Inferior parietal cortex (tissue), 1 donor: ENCODE data around the gene C19orf25.
"Not testable (repeated sequence)": the region's sequence is repeated elsewhere in the genome, so short reads cannot be mapped to it uniquely, and the experiment has no call there.

ENCODE experiments used
- DNase-seq: peaks from one replicate; pipeline ENCODE4 v3.0.0-alpha.2; 2016; ENCODE audit errors: extremely low spot score

C19orf25 gene

DNA sequence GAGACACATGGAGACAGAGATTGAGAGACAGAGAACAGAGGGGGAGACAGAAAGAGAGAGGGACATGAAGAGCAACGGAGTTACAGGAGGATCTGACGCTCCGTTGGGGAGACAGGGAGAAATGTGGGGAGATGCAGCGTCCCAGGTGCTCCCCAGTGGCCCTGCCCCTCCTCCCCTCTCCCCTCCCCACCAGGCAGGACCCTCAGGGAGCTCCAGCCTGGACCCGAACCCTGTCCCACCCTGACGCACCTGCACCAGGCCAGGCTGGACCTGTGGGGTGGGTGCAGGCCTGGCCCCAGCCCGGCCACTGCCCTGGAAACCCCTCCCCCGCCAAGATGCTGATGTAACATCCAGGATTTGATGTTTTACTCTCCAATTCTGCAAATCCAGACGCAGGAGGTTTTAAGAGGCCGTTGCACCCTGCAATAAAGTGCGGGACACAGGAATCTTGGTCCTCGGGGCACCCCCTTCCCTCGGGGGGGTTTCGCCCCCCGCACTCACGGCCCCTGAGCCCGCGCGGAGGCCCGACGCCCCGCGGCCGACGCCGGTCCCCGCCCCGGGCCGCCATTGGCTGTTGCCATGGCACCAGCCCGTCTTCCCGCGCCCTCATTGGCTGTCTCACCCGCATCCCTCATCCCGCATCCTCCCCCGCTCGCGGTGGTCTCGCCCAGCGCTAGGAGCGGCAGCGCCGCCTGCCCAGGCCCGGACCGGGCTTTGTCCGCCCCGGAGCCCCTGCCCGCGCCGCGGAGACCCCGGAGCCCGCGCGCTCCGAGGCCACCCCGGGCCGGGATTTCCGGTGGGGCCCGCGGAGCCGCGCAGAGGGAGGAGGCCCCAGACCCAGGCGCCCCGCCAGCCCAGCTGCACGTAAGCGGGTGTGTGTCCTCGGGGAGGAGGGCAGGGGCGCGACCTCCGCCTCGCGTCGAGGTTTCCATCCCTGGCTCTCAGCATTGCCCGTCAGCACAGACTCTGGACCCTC, 29.3 kb downstream of the C19orf25 start, which contains the start of gene APC2:
APC2 (plus strand) TSS at position 655 of the 976 bp plus-strand sequence. CDS start 2,881 bp downstream, outside the sequence.
- DNase-seq, result peak; percentile 85

DNA sequence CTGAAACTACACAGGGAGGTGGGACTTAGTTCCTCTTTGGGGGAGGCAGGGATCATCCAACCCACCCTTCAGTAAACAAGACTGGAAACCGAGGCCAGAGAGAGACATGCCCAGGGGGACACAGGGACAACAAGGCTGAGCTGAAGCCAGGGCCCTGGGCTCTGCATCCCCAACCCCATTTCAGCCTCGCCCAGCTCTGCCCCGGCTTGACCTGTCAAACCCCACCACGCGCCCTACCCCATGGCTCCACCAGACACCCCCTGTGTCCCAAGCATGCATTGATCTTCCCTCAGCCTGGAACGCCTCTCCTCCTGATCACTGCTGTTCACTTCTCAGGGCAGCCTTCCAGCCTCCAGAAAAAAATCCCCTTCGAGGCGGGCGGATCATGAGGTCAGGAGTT, 31.1 kb downstream of the C19orf25 start:
- DNase-seq, result no peak

DNA sequence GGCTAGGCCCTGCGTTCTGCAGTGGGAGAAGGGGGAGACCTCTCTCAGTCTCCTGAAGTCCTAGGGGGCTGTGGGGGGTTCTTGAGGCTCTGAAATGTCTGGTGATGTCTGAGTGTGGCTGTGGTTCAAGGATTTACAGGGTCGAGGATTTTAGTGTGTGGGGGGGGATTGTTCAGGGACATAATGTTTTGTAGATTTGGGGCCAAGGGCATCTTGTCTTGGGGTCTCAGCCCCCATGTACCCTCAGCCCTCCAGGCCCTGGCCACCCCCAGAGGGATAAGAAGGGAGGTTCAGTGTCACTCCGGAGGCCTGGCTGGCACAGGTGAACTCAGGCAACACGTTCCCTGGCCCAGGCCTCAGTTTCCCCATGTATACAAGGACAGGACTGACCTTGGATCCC, 31.5 kb downstream of the C19orf25 start:
- no peak for DNase-seq

DNA sequence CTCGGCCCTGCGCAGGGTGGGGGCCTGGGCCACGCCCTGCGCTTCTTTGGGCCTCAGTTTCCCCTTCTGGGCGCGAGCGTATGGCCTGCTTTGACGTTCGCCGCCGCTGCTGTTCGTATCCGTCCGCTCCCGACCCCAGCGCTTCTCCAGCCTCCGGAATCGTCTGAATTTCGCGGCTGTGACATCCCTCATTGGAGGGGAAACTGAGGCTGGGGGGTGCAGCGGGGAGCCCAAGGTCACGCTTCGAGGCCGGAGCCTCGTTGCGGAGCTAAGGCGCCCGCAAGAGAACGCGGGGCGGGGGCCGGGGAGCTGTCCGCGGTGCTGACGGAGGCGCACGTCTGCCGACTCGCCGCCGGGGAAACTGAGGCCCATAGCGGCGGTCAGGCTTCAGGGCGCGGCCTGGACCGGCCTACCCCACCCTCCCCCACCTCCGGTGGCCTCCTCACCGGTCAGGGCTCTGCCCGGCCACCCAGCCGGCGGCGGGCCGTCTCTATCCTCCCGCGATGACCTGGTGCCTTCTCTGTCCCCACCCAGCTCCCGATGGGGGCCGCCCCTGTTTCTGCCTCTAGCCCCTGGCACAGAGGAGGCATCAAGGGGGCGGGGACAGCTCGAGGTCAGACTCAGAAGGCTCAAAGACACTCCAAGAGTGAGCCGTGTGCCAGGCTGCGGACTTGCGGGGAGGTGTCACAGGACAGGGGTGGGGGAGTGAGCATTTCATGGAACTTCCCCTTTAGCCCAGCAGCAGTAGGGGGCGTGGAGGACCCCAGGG, 32.1 kb downstream of the C19orf25 start:
- DNase-seq, result no peak

DNA sequence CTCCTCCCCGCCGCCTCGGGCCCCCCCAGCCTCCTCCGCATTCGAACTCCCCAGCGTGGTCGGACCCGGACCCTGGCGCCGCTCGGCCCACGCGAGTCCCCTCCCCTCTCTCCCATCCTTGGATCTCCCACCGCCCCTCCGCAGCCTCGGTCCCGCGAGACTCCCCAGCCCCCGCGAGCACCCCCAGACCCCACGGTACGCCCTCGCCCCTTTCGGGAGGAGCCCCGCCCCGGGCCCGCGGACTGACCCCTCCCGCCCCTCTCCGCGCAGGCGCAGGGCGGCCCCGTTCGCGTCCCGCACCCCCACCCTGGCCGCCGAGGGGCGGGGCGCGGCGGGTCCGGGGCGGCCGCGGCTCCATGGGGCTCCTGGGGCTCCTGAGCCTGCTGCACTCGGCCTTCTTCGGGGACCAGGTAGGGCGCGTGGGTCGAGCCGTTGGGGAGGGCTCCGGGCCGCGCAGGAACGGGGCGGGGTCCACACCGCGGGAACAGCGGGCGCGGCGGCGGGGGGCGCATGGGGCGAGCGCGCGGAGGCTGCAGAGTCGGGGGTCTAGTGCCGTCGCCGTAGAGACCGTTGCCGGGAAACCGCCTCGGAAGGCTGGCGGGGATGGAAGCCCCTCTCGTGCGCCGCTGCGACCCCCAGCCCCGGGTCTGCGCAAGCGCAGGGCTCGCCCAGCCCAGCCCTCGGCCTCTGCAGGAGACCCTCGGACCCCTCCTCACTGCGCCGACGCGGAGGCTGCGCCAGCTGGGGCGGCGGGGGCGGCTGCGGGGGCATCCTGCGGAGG, 32.9 kb downstream of the C19orf25 start:
- DNase-seq, result peak; percentile 59

DNA sequence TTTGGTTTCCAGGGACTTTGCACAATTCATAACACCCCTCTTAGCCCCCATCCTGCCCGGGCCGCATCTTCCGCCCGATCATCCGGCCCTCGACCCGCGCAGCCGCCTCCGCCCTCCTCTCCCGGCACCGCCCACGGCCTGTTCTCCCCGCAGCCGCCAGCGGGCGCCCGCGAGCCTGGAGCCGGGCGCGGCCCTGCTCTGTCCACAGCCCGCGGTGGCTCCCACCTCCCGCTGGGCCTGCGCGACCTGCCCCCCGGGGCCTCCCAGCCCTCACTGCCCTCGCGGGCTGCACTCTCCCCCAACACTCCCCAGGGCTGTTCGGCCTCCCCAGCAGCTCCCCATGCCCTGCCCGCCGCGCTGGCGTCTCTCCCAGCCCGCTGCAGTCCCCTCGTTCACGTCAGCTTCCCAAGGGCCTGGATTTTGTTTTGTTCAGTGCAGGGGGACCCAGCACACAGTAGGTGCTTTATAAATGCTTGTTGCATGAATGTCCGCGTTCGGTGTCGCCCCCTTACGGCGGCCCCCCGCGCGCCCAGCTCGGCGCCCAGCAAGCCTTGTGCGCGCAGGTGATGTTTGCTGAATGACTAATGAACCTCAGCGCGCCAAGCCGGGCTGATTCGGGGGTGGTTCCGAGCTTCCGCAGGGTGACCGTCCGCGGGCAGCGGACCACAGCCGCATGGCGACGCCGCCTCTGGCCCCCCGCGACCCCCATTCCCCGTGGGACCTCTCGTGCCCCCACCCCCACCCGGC, 33.7 kb downstream of the C19orf25 start:
- peak; percentile 83 for DNase-seq

DNA sequence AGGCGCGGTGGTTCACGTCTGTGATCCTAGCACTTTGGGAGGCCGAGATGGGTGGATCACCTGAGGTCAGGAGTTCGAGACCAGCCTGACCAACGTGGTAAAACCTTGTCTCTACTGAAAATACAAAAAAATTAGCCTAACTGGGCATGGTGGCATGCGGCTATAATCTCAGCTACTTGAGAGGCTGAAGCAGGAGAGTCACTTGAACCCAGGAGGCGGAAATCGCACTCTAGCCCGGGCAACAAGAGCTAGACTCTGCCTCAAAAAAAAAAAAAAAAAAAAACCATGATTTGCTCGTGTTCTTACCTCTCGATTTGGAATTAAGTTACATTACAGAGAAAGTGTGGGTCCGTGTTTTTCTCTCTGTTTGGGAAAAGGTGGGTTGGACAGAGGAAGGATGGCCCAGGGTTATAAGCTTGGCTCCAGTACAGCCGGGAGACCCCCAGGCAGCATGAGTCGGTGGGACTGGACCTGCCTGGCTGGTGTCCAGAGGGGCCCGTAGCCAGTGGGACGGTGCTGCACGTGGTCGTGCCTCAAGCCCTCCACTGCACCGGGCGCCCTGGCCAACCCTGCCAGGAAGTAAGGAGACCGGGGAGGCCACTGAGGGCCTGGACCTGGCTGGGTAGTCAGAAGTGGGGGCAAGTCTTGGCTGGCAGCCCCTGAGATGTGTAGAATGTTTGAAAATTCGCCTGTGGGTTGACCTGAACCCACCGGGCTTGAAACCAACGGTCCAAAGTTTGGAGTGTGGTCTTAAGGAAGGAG, 37.2 kb downstream of the C19orf25 start:
- no peak for DNase-seq

DNA sequence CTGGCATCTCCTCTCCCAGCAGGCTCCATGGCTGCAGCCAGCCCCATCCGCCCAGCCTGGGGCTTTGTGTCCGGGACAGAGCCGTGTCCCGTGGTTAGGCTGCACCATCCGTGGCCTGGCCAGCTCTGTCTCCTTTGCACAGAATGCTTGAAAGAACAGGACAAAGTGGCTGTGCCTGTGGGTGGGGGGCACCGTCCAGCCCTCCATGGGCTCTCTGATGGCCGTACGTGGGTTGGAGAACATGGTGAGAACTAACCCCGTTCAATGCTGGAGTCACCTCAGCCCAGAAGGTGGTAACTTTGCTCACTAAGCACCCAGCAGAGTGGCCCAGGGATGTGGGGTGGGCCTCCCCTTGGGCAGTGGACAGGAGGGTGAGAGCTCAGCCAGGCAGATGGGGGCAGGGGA, 38.0 kb downstream of the C19orf25 start:
- no peak for DNase-seq

DNA sequence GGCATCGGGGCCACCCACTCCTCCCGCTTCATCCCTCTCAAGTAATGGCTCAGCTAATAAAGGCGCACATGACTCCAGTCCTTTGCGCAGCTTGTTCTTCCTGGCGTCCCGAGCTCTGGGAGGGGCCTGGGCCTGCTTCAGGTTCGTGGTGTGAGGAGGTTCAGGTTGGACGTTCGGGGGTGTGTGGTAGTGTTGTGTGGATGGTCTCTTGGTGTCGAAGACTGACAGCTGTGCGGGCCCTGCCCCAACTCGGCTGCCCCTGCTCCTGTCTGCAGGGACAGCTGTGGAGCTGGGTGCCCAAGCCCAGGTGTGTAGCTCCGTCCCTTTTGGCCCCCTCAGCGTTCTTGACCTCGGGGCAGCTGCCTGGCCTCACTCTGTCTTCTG, 38.6 kb downstream of the C19orf25 start:
- no peak for DNase-seq

DNA sequence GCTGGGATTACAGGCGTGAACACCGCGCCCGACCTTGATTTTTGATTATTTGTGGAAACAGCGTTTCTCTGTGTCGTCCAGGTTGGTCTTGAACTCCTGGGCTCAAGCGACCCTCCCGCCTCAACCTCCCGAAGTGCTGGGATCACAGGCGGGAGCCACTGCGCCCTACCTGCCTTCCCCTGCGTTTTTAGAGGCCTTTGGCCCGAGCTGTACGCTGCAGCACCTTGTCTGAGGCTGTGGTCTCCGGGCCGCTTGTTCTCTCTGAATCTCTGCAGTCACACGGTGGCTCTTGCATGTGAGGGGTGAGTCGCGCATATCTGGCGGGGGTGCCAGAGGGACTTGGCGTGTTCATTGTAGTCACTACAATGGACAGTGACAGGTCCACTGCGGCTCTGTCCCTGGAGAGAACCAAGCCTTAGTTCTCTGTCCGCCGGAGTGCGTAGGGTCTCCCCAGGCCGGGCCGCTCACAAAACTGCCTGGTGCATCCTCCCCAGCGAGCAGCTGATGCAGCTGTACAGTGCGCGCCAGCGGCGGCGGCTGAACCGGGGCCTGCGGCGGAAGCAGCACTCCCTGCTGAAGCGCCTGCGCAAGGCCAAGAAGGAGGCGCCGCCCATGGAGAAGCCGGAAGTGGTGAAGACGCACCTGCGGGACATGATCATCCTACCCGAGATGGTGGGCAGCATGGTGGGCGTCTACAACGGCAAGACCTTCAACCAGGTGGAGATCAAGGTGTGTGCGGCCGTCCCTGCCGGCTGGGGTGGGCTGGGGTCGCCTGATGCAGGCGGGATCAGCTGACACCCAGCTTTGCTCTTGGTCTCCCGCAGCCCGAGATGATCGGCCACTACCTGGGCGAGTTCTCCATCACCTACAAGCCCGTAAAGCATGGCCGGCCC, 39.2 kb downstream of the C19orf25 start:
- DNase-seq, result not testable (repeated sequence)

DNA sequence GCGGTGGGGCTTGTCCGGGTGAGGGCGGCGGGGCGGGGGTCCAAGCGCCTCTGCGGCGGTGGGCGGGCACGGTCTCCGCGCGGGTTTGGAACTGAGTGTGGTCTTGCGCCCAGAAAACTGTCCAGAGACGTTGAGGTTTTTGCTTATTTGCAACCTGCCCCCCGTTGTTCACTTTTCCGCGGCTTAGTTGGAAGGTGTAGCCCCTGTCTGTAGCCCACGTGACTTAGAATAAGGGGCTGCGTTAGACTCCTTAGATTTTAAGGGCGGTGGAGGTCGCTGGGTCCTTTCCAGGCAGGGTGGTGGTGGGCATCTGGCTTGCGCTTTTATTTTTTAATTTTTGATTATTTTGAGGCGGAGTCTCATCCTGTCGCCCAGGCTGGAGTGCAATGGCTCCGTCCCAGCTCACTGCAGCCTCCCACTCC, 40.1 kb downstream of the C19orf25 start:
- no peak for DNase-seq

DNA sequence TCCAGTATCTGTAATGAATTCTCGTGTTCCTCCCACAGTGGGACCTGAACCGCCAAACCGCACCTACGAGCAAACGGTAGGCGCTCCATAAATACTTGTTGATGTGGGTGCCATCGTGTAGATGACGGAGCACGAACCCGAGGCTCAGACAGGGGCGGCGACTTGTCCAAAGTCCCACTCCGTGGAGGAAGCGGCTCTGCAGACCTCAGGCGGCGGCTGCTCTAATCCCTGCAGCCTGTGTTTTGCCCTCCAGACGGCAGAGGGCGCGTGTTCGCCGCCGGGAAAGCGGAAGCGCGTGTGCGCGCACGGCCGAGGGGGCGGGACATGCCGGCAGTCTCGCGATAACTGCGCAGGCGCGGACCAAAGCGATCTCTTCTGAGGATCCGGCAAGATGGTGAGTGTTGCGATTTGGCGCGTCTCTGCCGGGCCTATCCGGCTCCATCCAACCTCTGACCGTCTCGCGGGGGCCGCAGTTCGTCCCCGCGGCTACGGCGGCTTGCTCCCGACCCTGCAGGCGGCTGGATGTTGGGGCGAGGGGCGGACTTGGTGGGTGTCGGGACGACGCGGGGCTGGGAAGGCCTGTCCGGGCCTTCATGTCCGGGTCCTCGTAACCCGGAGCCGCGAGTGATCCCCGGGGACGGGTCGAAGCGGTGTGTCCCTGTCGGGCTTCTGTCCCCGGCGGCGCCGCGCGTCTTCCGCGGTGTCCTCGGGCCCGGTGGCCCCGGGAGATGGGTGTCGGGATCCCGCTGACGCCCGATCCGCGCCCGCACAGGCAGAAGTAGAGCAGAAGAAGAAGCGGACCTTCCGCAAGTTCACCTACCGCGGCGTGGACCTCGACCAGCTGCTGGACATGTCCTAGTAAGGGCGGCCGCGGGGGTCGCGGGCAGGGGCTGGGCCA, 40.7 kb downstream of the C19orf25 start, which contains the start of gene RPS15:
RPS15 (plus strand) TSS at position 362 of the 898 bp plus-strand sequence; CDS start at position 392, 30 bp downstream.
- DNase-seq, result peak; percentile 94

DNA sequence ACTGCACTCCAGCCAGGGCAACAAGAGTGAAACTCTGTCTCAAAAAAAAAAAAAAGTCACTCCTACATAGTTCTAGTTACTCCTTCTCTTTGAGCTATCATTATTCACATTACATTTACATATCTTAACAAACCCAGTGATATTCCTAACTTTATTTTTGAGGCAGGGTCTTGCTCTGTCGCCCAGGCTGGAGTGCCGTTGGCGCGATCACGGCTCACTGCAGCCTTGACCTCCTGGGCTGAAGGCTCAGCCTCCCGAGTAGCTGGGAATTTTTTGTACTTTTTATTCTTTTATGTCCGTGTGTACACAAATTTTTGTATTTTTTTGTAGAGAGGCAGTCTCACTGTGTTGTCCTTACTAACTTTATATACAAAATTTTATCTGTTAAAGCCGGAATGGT, 41.4 kb downstream of the C19orf25 start:
- no peak for DNase-seq

DNA sequence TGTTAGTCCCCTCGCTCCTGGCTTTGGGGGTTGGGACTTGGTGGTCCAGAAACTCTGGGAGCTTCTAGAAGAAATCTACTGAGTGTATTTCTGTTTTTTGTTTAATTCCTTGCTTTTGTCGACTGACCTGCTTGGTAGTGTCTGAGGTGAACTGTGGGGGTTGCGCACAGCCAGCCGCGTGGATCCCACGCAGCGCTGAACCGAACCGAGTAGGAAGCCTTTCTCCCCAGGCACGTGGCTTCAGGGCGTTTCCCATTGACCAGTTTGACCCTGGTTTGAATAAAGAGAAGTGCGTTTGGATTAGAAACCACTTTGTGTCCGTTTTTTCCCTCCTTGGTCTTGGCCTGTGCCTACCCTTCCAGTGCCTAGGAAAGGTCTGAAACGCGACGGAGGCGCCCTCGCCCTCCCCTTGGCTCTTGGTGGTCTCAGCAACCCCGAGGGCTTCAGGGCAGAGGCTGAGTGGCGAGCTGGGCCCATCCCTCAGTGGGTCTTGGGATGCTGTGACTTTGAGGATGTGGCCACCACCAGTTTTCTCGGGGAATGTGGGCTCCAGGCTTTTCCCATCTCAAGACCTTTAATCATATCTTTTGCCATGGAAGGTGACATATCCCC, 43.5 kb downstream of the C19orf25 start:
- no peak for DNase-seq

DNA sequence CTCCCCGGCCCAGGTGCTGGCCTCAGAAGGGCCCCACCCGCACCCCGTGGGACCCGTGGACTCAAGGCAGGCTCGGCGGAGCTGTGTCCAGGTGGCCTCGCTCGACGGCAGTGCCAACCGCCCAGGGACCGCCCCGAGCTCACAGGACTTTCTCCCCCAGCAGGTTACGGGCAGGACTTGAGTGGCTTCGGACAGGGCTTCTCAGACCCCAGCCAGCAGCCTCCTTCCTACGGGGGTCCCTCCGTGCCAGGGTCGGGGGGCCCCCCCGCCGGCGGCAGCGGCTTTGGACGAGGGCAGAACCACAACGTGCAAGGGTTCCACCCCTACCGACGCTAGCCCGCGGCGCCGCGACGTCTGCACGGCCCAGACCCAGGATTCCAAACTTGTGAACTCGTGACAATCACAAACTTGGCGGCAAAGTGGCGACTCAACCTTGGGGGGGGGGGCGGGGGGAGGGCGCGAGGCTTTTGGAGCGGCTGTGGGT, 44.4 kb downstream of the C19orf25 start:
- DNase-seq, result no peak

DNA sequence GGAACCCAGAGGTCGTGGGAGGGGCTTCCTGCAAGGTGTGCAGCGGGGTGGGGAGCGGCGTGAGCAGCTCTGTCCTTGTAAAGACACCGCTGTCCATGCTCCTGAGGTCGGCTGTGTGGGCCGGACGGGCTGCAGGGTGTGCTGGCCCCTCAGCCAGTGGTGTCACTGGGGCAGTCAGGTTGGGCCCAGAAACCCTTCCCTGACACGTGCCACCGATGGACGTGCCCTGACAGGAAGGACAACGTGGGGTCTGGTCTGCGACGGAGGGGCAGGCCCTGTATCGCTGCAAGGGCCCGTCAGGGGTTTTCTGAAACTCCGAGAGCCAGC, 45.0 kb downstream of the C19orf25 start:
- DNase-seq, result no peak
